ENCODE measurements around the gene USP6.

GRCh38 chr17:5096731-5097100 lies 19.1 kb upstream of the USP6 start:
- TF ChIP-seq CTCF (conservative IDR thresholded peaks at IDR 0.05) (no peak), EZH2 (IDR thresholded peaks at IDR 0.05; ENCODE audit: low read depth) (no peak)
